Left ventricle myocardium inferior (tissue), 1 donor: Measurements from ENCODE around the gene APBA3. TPM values are rescaled to one million over a fixed set of nuclear protein-coding genes. Genes with fewer than 3 reads are reported as not detected.

Experiments
- DNase-seq: peaks from one replicate; pipeline ENCODE4 v3.0.0-alpha.2; 2020
- H3K27ac ChIP-seq: fragments of 200-600 bp; replicated peaks from 2 replicates; pipeline ENCODE4 v1.8.0; 2021
- H3K27me3 ChIP-seq: fragments of 200-600 bp; 2 replicates; pipeline ENCODE4 v1.8.0; 2021; ENCODE audit warnings: low read depth
- H3K36me3 ChIP-seq: fragments of 200-600 bp; 2 replicates; pipeline ENCODE4 v1.8.0; 2021
- H3K4me1 ChIP-seq: fragments of 200-600 bp; 2 replicates; pipeline ENCODE4 v1.8.0; 2021
- H3K4me3 ChIP-seq: fragments of 200-600 bp; 2 replicates; pipeline ENCODE4 v1.8.0; 2021; ENCODE audit warnings: mild to moderate bottlenecking, moderate library complexity
- H3K9me3 ChIP-seq: fragments of 200-600 bp; replicated peaks from 2 replicates; pipeline ENCODE4 v1.8.0; 2021
- CTCF ChIP-seq: fragments of 200-600 bp; IDR thresholded peaks from 2 replicates; pipeline ENCODE4 v1.8.0; 2021; ENCODE audit warnings: antibody characterized with exemption, mild to moderate bottlenecking, borderline replicate concordance
- intact Hi-C: fragments of 100-400 bp; cut with micrococcal nuclease; formaldehyde crosslinking; loops from one replicate; pipeline ENCODE4 v1.11.0; 2022
- total RNA-seq: library from RNA; stranded (reverse); fragmentation: NEBNext Ultra II Directional; extraction: Animal tissue kit (Norgen Biotek cat#: 25700); gene quantifications from one replicate; pipeline ENCODE4 v1.2.1, GENCODE V29; 2021
- donor health status: DM: no; HTN: yes; CAD: no; lungs with severe emphysema.

Gene APBA3
- total RNA-seq, 1 donor from 2014 or later, result 14.2 TPM

GRCh38 chr19:3778104-3778867 lies 16.8 kb upstream of the APBA3 start:
- no peak overlapping the region for H3K27ac ChIP-seq
- no peak overlapping the region for H3K4me3 ChIP-seq
- peaks cover 19% of the 10 kb centered on the region for H3K27me3 ChIP-seq
- peaks cover 25% of the 10 kb centered on the region for H3K9me3 ChIP-seq
- no peaks in the 10 kb centered on the region for H3K36me3 ChIP-seq
- DNase-seq, result no peak
- no peak for TF ChIP-seq CTCF
- intact Hi-C loops, result no loop called here
- H3K4me1 ChIP-seq, result no peaks in the 10 kb centered on the region

DNA sequence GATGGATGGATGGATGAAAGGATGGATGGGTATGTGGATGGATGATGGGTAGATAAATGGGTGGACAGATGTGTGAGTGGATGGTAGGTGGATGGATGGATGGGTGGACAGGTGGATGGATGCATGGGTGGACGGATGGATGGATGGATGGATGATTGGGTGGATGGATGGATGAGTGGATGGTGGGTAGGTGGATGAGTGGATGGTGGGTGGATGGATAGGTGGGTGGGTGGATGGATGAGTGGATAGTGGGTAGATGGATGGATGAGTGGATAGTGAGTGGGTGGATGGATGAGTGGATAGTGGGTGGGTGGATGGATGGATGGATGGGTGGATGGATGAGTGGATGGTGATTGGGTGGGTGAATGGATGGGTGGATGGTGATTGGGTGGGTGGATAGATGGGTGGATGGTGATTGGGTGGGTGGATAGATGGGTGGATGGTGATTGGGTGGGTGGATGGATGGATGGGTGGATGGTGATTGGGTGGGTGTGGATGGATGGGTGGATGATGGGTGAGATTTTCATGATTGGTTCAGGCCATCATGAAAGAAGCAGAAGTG lies 15.1 kb upstream of the APBA3 start:
- H3K27me3 ChIP-seq, result peaks cover 5% of the 10 kb centered on the region

GRCh38 chr19:3775831-3776230 lies 14.3 kb upstream of the APBA3 start:
- no peak overlapping the region for H3K4me3 ChIP-seq
- DNase-seq, result no peak
- no peaks in the 10 kb centered on the region for H3K4me1 ChIP-seq
- H3K27me3 ChIP-seq, result peaks cover 5% of the 10 kb centered on the region
- no peak for TF ChIP-seq CTCF
- no peaks in the 10 kb centered on the region for H3K36me3 ChIP-seq
- H3K27ac ChIP-seq, result no peak overlapping the region
- H3K9me3 ChIP-seq, result peaks cover 4% of the 10 kb centered on the region
- intact Hi-C loops, result no loop called here

More for the DNA sequence above, 15.1 kb upstream of the APBA3 start:
- Histone ChIP-seq H3K9me3 (peaks cover 11% of the 10 kb centered on the region), H3K4me3 (no peak overlapping the region), H3K27ac (no peak overlapping the region), H3K4me1 (no peaks in the 10 kb centered on the region), H3K36me3 (no peaks in the 10 kb centered on the region)
- no peak for DNase-seq
- intact Hi-C loops, result no loop called here
- TF ChIP-seq CTCF, result no peak

DNA sequence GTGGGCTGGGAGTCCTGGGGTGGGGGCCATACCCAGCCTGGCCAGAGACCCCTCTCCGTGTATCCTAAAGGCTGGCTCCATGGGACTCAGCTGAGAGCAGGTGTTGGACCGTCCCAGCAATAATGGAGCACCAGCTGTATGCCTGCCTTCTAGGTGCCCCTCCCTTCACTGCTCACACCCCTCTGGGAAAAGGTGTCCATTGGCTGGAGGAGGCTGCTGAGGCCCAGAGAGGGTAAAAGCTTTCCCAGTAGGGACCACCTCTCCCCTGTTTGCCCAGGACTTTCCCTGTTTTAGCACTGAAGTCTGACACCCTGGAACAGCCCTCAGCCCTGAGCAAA lies 13.9 kb upstream of the APBA3 start:
- Histone ChIP-seq H3K27me3 (peaks cover 5% of the 10 kb centered on the region), H3K9me3 (no peaks in the 10 kb centered on the region), H3K4me1 (no peaks in the 10 kb centered on the region), H3K36me3 (no peaks in the 10 kb centered on the region), H3K27ac (no peak overlapping the region), H3K4me3 (no peak overlapping the region)
- no peak for DNase-seq
- intact Hi-C loops, result no loop called here
- TF ChIP-seq CTCF, result no peak

DNA sequence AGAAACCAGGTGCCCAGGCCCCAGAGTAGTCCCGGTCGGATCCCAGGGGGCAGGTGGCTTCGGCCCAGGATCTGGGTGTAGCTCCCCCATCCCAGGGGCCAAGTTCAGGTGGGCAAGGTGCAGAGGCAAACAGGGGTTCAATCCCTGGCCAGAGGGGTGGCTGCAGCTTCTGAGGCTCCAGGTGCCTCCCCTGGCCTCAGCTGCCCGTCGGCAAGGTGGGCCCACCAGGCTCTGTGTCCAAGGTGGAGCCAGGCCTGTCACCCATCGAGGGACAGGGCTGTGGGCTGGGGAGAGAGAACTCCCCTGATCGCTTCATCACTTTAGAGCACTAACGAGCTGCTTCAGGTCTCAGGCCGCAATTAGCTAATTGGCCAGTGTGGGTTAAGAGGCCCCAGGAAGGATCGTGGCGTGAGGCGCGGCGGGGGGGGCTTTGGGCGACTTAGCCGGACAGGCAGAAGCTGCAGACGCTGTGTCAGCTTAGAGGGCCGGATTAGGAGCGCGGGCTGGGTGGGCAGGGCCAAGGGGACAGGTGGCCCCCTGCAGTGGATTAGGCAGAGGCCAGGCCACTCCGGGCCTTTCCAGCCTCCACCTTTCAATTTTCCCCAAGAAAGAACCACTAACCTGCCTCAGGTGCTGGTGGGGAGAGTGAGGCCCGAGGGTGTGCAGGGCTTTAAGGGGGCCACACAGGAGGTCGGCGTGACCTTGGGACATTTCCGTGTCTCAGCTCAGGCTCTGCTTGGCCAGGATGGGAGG lies 13.3 kb upstream of the APBA3 start:
- intact Hi-C loops, result no loop called here
- DNase-seq, result no peak
- TF ChIP-seq CTCF, result no peak
- Histone ChIP-seq H3K27ac (no peak overlapping the region), H3K9me3 (no peaks in the 10 kb centered on the region), H3K4me3 (no peak overlapping the region), H3K36me3 (no peaks in the 10 kb centered on the region), H3K4me1 (no peaks in the 10 kb centered on the region), H3K27me3 (peaks cover 5% of the 10 kb centered on the region)
